Right atrium auricular region (tissue), 2 donors: ENCODE data around the gene SGCA. TPM values are rescaled to one million over a fixed set of nuclear protein-coding genes. Genes with fewer than 3 reads are reported as not detected.

ENCODE experiments used
- DNase-seq: peaks from one replicate; pipeline ENCODE4 v3.0.0-alpha.2; 2019; ENCODE audit warnings: low spot score
- H3K27ac ChIP-seq, 2 donors: fragments of 200-600 bp; sonication (generic); 1 replicate in 1 of 2; 2 replicates in 1 of 2; pipeline ENCODE4 v1.5.1; 2016 to 2019
- H3K27me3 ChIP-seq, 2 donors: fragments of 200-600 bp; sonication (generic); one replicate each; pipeline versions ENCODE4 v1.5.1 to v1.6.0; 2017 to 2019
- H3K36me3 ChIP-seq: fragments of 200-600 bp; sonication (generic); one replicate; pipeline ENCODE4 v1.5.1; 2016
- H3K4me1 ChIP-seq, 2 donors: fragments of 200-600 bp; sonication (generic); one replicate each; pipeline versions ENCODE4 v1.5.1 to v1.6.0; 2017 to 2019
- H3K4me3 ChIP-seq, 2 donors: fragments of 200-600 bp; sonication (generic); 1 replicate in 1 of 2; 2 replicates in 1 of 2; pipeline ENCODE4 v1.5.1; 2017 to 2019; ENCODE audit warnings: mild to moderate bottlenecking in 1 of 2, moderate library complexity in 1 of 2
- H3K9me3 ChIP-seq, 2 donors: fragments of 200-600 bp; sonication (generic); one replicate each; pipeline ENCODE4 v1.5.1; 2019
- CTCF ChIP-seq, 2 donors: fragments of 200-600 bp; sonication (generic); IDR thresholded peaks; one replicate each; pipeline ENCODE4 v1.5.1; 2019; ENCODE audit warnings: antibody characterized with exemption in 2 of 2
- total RNA-seq, 2 donors: library from RNA; depleted of rRNA; stranded (reverse); fragments of >200 nt; gene quantifications; one replicate each; pipeline ENCODE4 v1.1.0, GENCODE V29; 2016

SGCA gene
- total RNA-seq, 2 donors from 2014 or later, result 120 to 207 TPM

- no peaks in the 10 kb centered on the region for H3K36me3 ChIP-seq
- no peak for TF ChIP-seq CTCF (IDR thresholded peaks at IDR 0.05)
- DNase-seq, result peak; percentile 63
Observed at GRCh38 chr17:50211249-50212120, 45.7 kb downstream of the SGCA start.

GRCh38 chr17:50212121-50212843 lies 46.5 kb downstream of the SGCA start:
- Histone ChIP-seq H3K9me3 (no peaks in the 10 kb centered on the region), H3K4me3 (no peak overlapping the region), H3K27ac (peak overlapping the region; percentile 63 to 80), H3K36me3 (no peaks in the 10 kb centered on the region), H3K4me1 (peaks cover 2 to 45% of the 10 kb centered on the region in 2 donors), H3K27me3 (no peaks in the 10 kb centered on the region)
- peak; percentile 60 for DNase-seq
- TF ChIP-seq CTCF (IDR thresholded peaks at IDR 0.05), result no peak

More at GRCh38 chr17:50211249-50212120, 45.7 kb downstream of the SGCA start:
- peaks cover 2 to 52% of the 10 kb centered on the region in 2 donors for H3K4me1 ChIP-seq
- peak overlapping the region; percentile 80 to 84 for H3K27ac ChIP-seq
- H3K27me3 ChIP-seq, result no peaks in the 10 kb centered on the region
- H3K4me3 ChIP-seq, result no peak overlapping the region
- no peaks in the 10 kb centered on the region for H3K9me3 ChIP-seq

- H3K4me3 ChIP-seq, result no peak overlapping the region
- no peaks in the 10 kb centered on the region for H3K9me3 ChIP-seq
- TF ChIP-seq CTCF (IDR thresholded peaks at IDR 0.05), result no peak
- peak overlapping the region in 1 of 2 donors; percentile 35 for H3K27ac ChIP-seq
- H3K4me1 ChIP-seq, result peaks cover 2 to 42% of the 10 kb centered on the region in 2 donors
- H3K36me3 ChIP-seq, result no peaks in the 10 kb centered on the region
- no peaks in the 10 kb centered on the region for H3K27me3 ChIP-seq
- no peak for DNase-seq
Observed at GRCh38 chr17:50213026-50214022, 47.5 kb downstream of the SGCA start.

- peak; percentile 57 for DNase-seq
- Histone ChIP-seq H3K4me1 (peaks cover 2 to 40% of the 10 kb centered on the region in 2 donors), H3K4me3 (no peak overlapping the region), H3K27ac (peak overlapping the region; percentile 35 to 71), H3K36me3 (no peaks in the 10 kb centered on the region), H3K27me3 (no peaks in the 10 kb centered on the region), H3K9me3 (no peaks in the 10 kb centered on the region)
- TF ChIP-seq CTCF (IDR thresholded peaks at IDR 0.05), result no peak
Observed at GRCh38 chr17:50214976-50215760, 49.4 kb downstream of the SGCA start.
